Right lobe of liver (tissue), 6 donors: ENCODE results near the gene ATP1A2. TPM values are rescaled to one million over a fixed set of nuclear protein-coding genes. Genes with fewer than 3 reads are reported as not detected.
"Not testable (repeated sequence)": the region's sequence is repeated elsewhere in the genome, so short reads cannot be mapped to it uniquely, and the experiment has no call there.

Experiments
- ATAC-seq, 4 donors: fragments of 200-7000 bp; cut with Tn5 transposase; one replicate each; pipeline ENCODE4 v1.9.1; 2020; ENCODE audit warnings: mild to moderate bottlenecking in 4 of 4, moderate library complexity in 4 of 4
- DNase-seq, 3 donors: peaks; one replicate each; pipeline ENCODE4 v3.0.0-alpha.2; 2020
- H3K27ac ChIP-seq, 3 donors: fragments of 200-600 bp; one replicate each; pipeline ENCODE4 v1.8.0; 2022
- H3K27me3 ChIP-seq, 2 donors: fragments of 200-600 bp; one replicate each; pipeline ENCODE4 v1.8.0; 2022
- H3K36me3 ChIP-seq, 4 donors: fragments of 200-600 bp; sonication (generic) in 1 of 4; one replicate each; pipeline versions ENCODE4 v1.5.1 to v1.8.0; 2017 to 2022; ENCODE audit warnings: control low read depth in 1 of 4
- H3K4me1 ChIP-seq, 4 donors: fragments of 200-600 bp; sonication (generic) in 1 of 4; one replicate each; pipeline versions ENCODE4 v1.5.1 to v1.8.0; 2017 to 2022; ENCODE audit warnings: control low read depth in 1 of 4
- H3K4me3 ChIP-seq, 3 donors: fragments of 200-600 bp; one replicate each; pipeline ENCODE4 v1.8.0; 2022
- H3K9me3 ChIP-seq, 4 donors: fragments of 200-600 bp; sonication (generic) in 1 of 4; one replicate each; pipeline versions ENCODE4 v1.5.1 to v1.8.0; 2017 to 2022; ENCODE audit warnings: control low read depth in 1 of 4
- CTCF ChIP-seq, 4 donors: fragments of 200-600 bp in 3 of 4; fragments of 450-650 bp in 1 of 4; IDR thresholded peaks; one replicate each; pipeline versions ENCODE4 v1.5.1 to v1.8.0; 2016 to 2022; ENCODE audit warnings: antibody characterized with exemption in 4 of 4, mild to moderate bottlenecking in 2 of 4
- POLR2A ChIP-seq: fragments of 450-650 bp; IDR thresholded peaks from one replicate; pipeline ENCODE4 v1.6.1; 2017; ENCODE audit warnings: antibody characterized with exemption, mild to moderate bottlenecking
- WGBS: methylation state at CpG from one replicate; pipeline ENCODE4 v1.1.6; 2018; ENCODE audit warnings: low coverage, low lambda C conversion rate; ENCODE audit not compliant: insufficient coverage; ENCODE audit errors: missing lambda C conversion rate; 5-methylcytosine and 5-hydroxymethylcytosine counted together
- intact Hi-C, 2 donors: fragments of 100-400 bp; cut with DNase I; formaldehyde crosslinking; loops; one replicate each; pipeline versions ENCODE4 v1.11.2 to v1.14.1; 2022
- total RNA-seq, 6 experiments: library from RNA; depleted of rRNA in 2 of 6; stranded (reverse); fragments of >200 nt in 2 of 6; fragmentation: NEBNext Ultra II Directional in 3 of 6; extraction: Animal tissue kit (Norgen Biotek cat#: 25700) in 3 of 6; gene quantifications; one replicate each; pipeline versions ENCODE4 v1.1.0 to v1.2.4, GENCODE V29; 2016 to 2023
- donor health status: DM: no; HTN: yes; CAD: no.
- donor health status: DM: no; HTN: no; CAD: no.
- donor health status: DM: no; HTN: no; CAD: no.
- donor health status: DM: no; HTN: yes; CAD: no.
- donor health status: DM: no; HTN: yes; CAD: no.

The ATP1A2 gene
- total RNA-seq, 6 experiments from 2014 or later = 0.22 to 1.7 (median 0.36) TPM

DNA sequence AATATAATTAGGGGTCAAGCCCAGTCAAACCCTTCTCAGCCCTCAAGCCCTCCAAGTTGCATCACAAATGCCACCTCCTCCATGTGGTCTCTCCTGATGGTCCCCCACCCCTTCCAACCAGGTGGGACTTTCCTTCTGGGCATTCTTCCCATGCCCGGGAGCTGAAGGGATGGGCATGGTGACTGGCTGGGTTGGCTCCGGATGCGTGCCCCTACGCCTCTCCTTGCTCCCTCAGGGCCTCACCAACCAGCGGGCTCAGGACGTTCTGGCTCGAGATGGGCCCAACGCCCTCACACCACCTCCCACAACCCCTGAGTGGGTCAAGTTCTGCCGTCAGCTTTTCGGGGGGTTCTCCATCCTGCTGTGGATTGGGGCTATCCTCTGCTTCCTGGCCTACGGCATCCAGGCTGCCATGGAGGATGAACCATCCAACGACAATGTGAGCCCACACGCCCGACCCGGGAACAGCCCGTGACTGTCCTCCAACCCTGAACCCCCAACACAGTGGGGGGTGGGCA, 7.5 kb downstream of the ATP1A2 start:
- Histone ChIP-seq H3K4me3 (no peak overlapping the region), H3K27ac (no peak overlapping the region), H3K27me3 (no peaks in the 10 kb centered on the region), H3K36me3 (no peaks in the 10 kb centered on the region), H3K9me3 (no peaks in the 10 kb centered on the region), H3K4me1 (no peaks in the 10 kb centered on the region)
- DNase-seq (no peak), ATAC-seq (no peak)
- WGBS = 69% methylated on average over 7 of the region's 16 CpGs
- intact Hi-C loops = no loop called here
- no peak for TF ChIP-seq POLR2A
- no peak for TF ChIP-seq CTCF (IDR thresholded peaks at IDR 0.05)

DNA sequence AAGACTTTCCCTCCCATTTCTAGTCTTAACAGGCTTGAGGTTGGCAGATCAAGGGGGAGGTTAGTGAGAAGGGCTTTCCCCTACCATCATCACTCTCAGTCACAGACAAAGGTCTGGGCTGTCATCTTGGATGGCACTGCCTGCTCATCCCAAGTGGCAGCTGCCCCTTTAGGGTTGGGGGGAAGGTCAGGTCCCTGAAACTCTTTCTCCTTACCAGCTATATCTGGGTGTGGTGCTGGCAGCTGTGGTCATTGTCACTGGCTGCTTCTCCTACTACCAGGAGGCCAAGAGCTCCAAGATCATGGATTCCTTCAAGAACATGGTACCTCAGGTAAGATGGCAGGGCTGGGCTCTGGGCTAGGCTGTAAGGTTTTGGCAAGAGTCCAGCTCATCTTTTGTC, 8.2 kb downstream of the ATP1A2 start:
- ATAC-seq (no peak), DNase-seq (no peak)
- H3K4me3 ChIP-seq = no peak overlapping the region
- no peaks in the 10 kb centered on the region for H3K36me3 ChIP-seq
- intact Hi-C loops = no loop called here
- no peak overlapping the region for H3K27ac ChIP-seq
- no peaks in the 10 kb centered on the region for H3K4me1 ChIP-seq
- no peaks in the 10 kb centered on the region for H3K9me3 ChIP-seq
- TF ChIP-seq POLR2A (no peak), CTCF (IDR thresholded peaks at IDR 0.05) (no peak)
- H3K27me3 ChIP-seq = no peaks in the 10 kb centered on the region

- Histone ChIP-seq H3K4me3 (no peak overlapping the region), H3K9me3 (no peaks in the 10 kb centered on the region), H3K4me1 (no peaks in the 10 kb centered on the region), H3K27ac (no peak overlapping the region), H3K36me3 (no peaks in the 10 kb centered on the region), H3K27me3 (no peaks in the 10 kb centered on the region)
- peak in 1 of 4 donors; percentile 4 for TF ChIP-seq CTCF (IDR thresholded peaks at IDR 0.05)
- no peak for TF ChIP-seq POLR2A
- 62% methylated on average over 7 of the region's 8 CpGs for WGBS
- DNase-seq = no peak
- ATAC-seq = peak in 1 of 4 donors; percentile 79
- intact Hi-C loops = no loop called here
Measured at GRCh38 chr1:160124705-160125478, 9.3 kb downstream of the ATP1A2 start.

DNA sequence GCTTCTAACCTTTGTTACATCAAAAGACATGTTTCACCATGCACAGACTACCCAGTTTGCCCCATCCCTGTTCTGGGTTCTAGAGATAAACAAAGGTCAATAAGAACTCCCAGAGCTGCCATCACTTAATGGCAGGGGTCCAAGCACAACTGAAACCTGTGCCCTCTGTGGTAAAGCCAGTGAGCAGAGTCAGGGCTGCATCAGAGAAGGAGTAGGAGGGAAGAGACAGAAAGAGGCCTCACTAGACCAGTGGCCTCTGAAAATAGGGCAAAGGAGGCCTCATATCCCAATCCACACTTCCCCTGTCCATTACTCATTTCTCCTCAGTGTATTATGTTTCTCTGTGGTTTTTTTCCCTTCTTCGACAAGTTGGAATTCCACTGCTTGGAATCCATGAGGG, 10.2 kb downstream of the ATP1A2 start:
- intact Hi-C loops = no loop called here
- no peak for DNase-seq
- Histone ChIP-seq H3K27me3 (no peaks in the 10 kb centered on the region), H3K27ac (no peak overlapping the region), H3K4me3 (no peak overlapping the region), H3K36me3 (no peaks in the 10 kb centered on the region), H3K4me1 (no peaks in the 10 kb centered on the region), H3K9me3 (no peaks in the 10 kb centered on the region)
- no peak for ATAC-seq
- WGBS = 79% methylated on average over 1 of the region's 1 CpG
- TF ChIP-seq POLR2A = no peak
- no peak for TF ChIP-seq CTCF (IDR thresholded peaks at IDR 0.05)

GRCh38 chr1:160126342-160126741, 10.8 kb downstream of the ATP1A2 start:
- H3K9me3 ChIP-seq, H3K36me3 ChIP-seq, H3K27ac ChIP-seq, intact Hi-C loops, H3K4me1 ChIP-seq, DNase-seq, H3K27me3 ChIP-seq, ATAC-seq, H3K4me3 ChIP-seq: not testable (repeated sequence)
- 75% methylated on average over 4 of the region's 4 CpGs for WGBS
